HCT116 (cell line): Measurements from ENCODE around the gene REEP5. TPM values are rescaled to one million over a fixed set of nuclear protein-coding genes. Genes with fewer than 3 reads are reported as not detected.

ENCODE experiments used
- ATAC-seq: fragments of 200-7000 bp; cut with Tn5 transposase; 2 replicates; pipeline ENCODE4 v1.9.1; 2020; ENCODE audit warnings: mild to moderate bottlenecking, moderate library complexity
- BruUV-seq: library from RNA; stranded (reverse); fragments of 400-500 nt; replicated peaks from 2 replicates; lab custom pipeline; 2021; lab: Mats Ljungman, UMichigan
- CTCF ChIA-PET: fragments of 300-600 bp; sonication (Branson Sonifier 250); formaldehyde crosslinking; loops from one replicate; lab custom pipeline; 2021; ENCODE audit warnings: antibody characterized with exemption; lab: Charles Lee
- POLR2A ChIA-PET: fragments of 300-600, 350-600 bp; sonication (Branson Sonifier 250); formaldehyde crosslinking; loops from one replicate; lab custom pipeline; 2021; ENCODE audit warnings: antibody characterized with exemption; lab: Charles Lee
- RAD21 ChIA-PET, 2 experiments: fragments of 300-600 bp; sonication (Branson Sonifier 250); formaldehyde crosslinking; loops; one replicate each; lab custom pipeline; 2023; ENCODE audit warnings: low total read pairs in 2 of 2; ENCODE audit not compliant: uncharacterized antibody in 2 of 2, unreplicated experiment in 2 of 2, low non-redundant PET in 1 of 2; lab: Charles Lee
- DNase-seq: peaks from one replicate; pipeline ENCODE4 v3.0.0-alpha.2; 2010; ENCODE audit warnings: low read depth, low spot score
- H2AFZ ChIP-seq: fragments of 200-600 bp; shearing (Covaris generic), sonication (generic); 2 replicates; pipeline ENCODE4 v1.6.1; 2017; ENCODE audit warnings: low read depth, mixed run types, mixed read lengths, antibody characterized with exemption, low read length; ENCODE audit not compliant: poor library complexity, severe bottlenecking
- H3K27ac ChIP-seq: 2 replicates; pipeline ENCODE4 v1.5.1; 2012; ENCODE audit warnings: low read depth, low read length
- H3K27me3 ChIP-seq: fragments of 200-600 bp; sonication (generic); 2 replicates; pipeline ENCODE4 v1.6.1; 2016; ENCODE audit warnings: mixed run types, low read length, mixed read lengths; ENCODE audit not compliant: insufficient read depth
- H3K36me3 ChIP-seq, 2 experiments: fragments of 200-500 bp in 1 of 2; fragments of 200-600 bp in 1 of 2; sonication (Bioruptor generic) in 1 of 2; sonication (generic) in 1 of 2; 2 replicates each; pipeline versions ENCODE4 v1.5.1 to v1.6.1; 2014 to 2016; ENCODE audit warnings: low read length in 2 of 2, inconsistent platforms in 1 of 2, mixed read lengths in 1 of 2, mixed run types in 1 of 2; ENCODE audit not compliant: insufficient read depth in 2 of 2, control insufficient read depth in 1 of 2
- H3K4me1 ChIP-seq, 2 experiments: fragments of 200-600 bp in 1 of 2; sonication (generic) in 1 of 2; 2 replicates each; pipeline versions ENCODE4 v1.5.1 to v1.6.1; 2012 to 2017; ENCODE audit warnings: low read length in 2 of 2, inconsistent platforms in 1 of 2, mild to moderate bottlenecking in 1 of 2, mixed read lengths in 1 of 2, mixed run types in 1 of 2, moderate library complexity in 1 of 2; ENCODE audit not compliant: insufficient read depth in 2 of 2, control insufficient read depth in 1 of 2
- H3K4me2 ChIP-seq: fragments of 200-600 bp; sonication (generic); 2 replicates; pipeline ENCODE4 v1.6.1; 2017; ENCODE audit warnings: mixed run types, low read length, mixed read lengths
- H3K4me3 ChIP-seq, 2 experiments: fragments of 200-600 bp in 1 of 2; sonication (generic) in 1 of 2; replicated peaks in 1 of 2; 2 replicates each; pipeline ENCODE4 v1.5.1; 2011 to 2016; ENCODE audit warnings: low read length in 2 of 2, control low read depth in 1 of 2, low read depth in 1 of 2, mild to moderate bottlenecking in 1 of 2, mixed read lengths in 1 of 2, mixed run types in 1 of 2
- H3K79me2 ChIP-seq: fragments of 200-600 bp; sonication (generic); 2 replicates; pipeline ENCODE4 v1.6.1; 2017; ENCODE audit warnings: mild to moderate bottlenecking, mixed run types, low read length, moderate library complexity, mixed read lengths; ENCODE audit not compliant: insufficient read depth
- H3K9ac ChIP-seq: fragments of 200-600 bp; sonication (generic); 2 replicates; pipeline ENCODE4 v1.6.1; 2016; ENCODE audit warnings: low read length, mixed read lengths
- H3K9me2 ChIP-seq: fragments of 200-600 bp; sonication (generic), shearing (Covaris generic); 2 replicates; pipeline ENCODE4 v1.6.1; 2017; ENCODE audit warnings: mixed run types, mild to moderate bottlenecking, moderate library complexity; ENCODE audit not compliant: insufficient read depth
- H3K9me3 ChIP-seq, 2 experiments: fragments of 200-500 bp in 1 of 2; fragments of 200-600 bp in 1 of 2; sonication (Bioruptor generic) in 1 of 2; sonication (generic) in 1 of 2; 2 replicates each; pipeline ENCODE4 v1.6.1; 2014 to 2017; ENCODE audit warnings: low read length in 2 of 2, mixed read lengths in 2 of 2, inconsistent platforms in 1 of 2, low read depth in 1 of 2, mild to moderate bottlenecking in 1 of 2, mixed run types in 1 of 2, moderate library complexity in 1 of 2; ENCODE audit not compliant: control insufficient read depth in 1 of 2, insufficient read depth in 1 of 2
- H4K20me1 ChIP-seq: fragments of 200-600 bp; sonication (generic), shearing (Covaris generic); 2 replicates; pipeline ENCODE4 v1.6.1; 2017; ENCODE audit warnings: mixed run types, mild to moderate bottlenecking, moderate library complexity; ENCODE audit not compliant: insufficient read depth
- ATF3 ChIP-seq: IDR thresholded peaks from 2 replicates; pipeline ENCODE4 v1.6.1; 2012
- EGR1 ChIP-seq: IDR thresholded peaks from 2 replicates; pipeline ENCODE4 v1.6.1; 2012; ENCODE audit warnings: low read depth
- ELF1 ChIP-seq: IDR thresholded peaks from 2 replicates; pipeline ENCODE4 v1.6.1; 2012; ENCODE audit warnings: low read depth, borderline replicate concordance
- EZH2 ChIP-seq: fragments of 200-600 bp; sonication (generic); IDR thresholded peaks from 2 replicates; pipeline ENCODE4 v1.6.1; 2017; ENCODE audit warnings: antibody characterized with exemption, mixed run types
- EZH2phosphoT487 ChIP-seq: fragments of 200-600 bp; IDR thresholded peaks from 2 replicates; pipeline ENCODE4 v1.6.1; 2018; ENCODE audit warnings: antibody characterized with exemption, borderline replicate concordance
- FOSL1 ChIP-seq: IDR thresholded peaks from 2 replicates; pipeline ENCODE4 v1.6.1; 2012; ENCODE audit warnings: low read depth
- POLR2A ChIP-seq: IDR thresholded peaks from 2 replicates; pipeline ENCODE4 v1.7.0; 2011; ENCODE audit warnings: borderline replicate concordance; ENCODE audit not compliant: insufficient read depth, insufficient read length; ENCODE audit errors: extremely low read depth
- REST ChIP-seq: IDR thresholded peaks from 2 replicates; pipeline ENCODE4 v1.6.1; 2012; ENCODE audit warnings: low read depth
- TCF7L2 ChIP-seq: IDR thresholded peaks from 2 replicates; pipeline ENCODE4 v1.7.0; 2011; ENCODE audit warnings: borderline replicate concordance, inconsistent platforms; ENCODE audit not compliant: insufficient read depth, insufficient read length; ENCODE audit errors: extremely low read depth
- YY1 ChIP-seq: IDR thresholded peaks from 2 replicates; pipeline ENCODE4 v1.6.1; 2011; ENCODE audit warnings: low read length, low read depth, moderate library complexity, mild to moderate bottlenecking; ENCODE audit not compliant: insufficient replicate concordance; ENCODE audit errors: extremely low read depth
- ZNF274 ChIP-seq: fragments of 200-500 bp; sonication (Bioruptor generic); IDR thresholded peaks from 2 replicates; pipeline ENCODE4 v1.6.1; 2014; ENCODE audit warnings: mild to moderate bottlenecking, low read depth, low read length, inconsistent platforms
- intact Hi-C: fragments of 100-400 bp; cut with micrococcal nuclease; formaldehyde crosslinking; loops from 2 replicates; pipeline ENCODE4 v1.10.0; 2022
- total RNA-seq: library from RNA; stranded (reverse); gene quantifications from one replicate; pipeline ENCODE4 v1.2.1, GENCODE V29; 2021; ENCODE audit not compliant: unreplicated experiment
- TF ChIP-seq, protein P1 (sequence below): IDR thresholded peaks from 2 replicates; pipeline ENCODE4 v1.6.1; 2012

REEP5 gene
- total RNA-seq, 1 experiment from 2014 or later = 71.7 TPM

DNA sequence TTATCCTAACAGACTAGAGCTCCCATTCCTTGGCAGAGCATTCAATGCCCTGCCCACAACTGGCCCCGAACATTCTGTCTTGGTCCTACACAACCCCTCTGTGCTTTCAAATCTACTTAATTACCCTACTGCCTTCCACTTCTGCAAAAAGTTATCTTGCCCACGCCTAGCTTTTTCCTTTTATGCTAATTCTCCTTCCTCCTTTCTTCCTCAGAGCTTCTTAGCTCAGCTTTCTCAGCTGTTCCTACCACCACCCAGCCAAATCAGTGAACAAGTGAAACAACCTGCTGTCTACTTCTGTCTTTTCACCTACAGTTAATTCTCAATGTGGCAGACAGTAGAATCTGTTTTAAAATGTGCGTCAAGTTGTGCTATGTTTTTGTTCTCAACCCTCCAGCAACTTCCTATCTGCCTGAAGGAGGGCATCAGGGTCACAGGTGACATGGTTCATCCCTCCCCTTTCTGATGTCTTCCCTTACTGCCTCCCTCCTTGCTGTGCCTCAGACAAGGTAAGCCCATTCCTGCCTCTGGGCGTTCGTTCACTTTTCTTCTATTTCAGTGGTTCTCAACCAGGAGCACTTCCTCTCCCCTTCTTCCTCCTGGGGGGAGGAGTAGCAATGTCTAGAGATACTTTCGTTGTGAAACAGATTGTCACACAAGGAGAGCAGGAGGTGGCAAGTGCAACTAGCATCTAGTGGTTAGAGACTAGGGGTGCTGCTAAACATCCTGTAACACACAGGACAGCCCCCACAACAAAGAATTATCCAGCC, 1.3 kb upstream of the REEP5 start:
- Histone ChIP-seq H3K9ac (no peak overlapping the region), H3K79me2 (peaks cover 31% of the 10 kb centered on the region), H2AFZ (peak overlapping the region; percentile 98), H3K9me2 (no peaks in the 10 kb centered on the region), H3K9me3 (no peaks in the 10 kb centered on the region), H3K4me2 (peak overlapping the region; percentile 78; the same call in 1 of the 2 replicates), H3K27ac (no peak overlapping the region), H3K4me1 (peaks cover 8 to 20% of the 10 kb centered on the region in 2 experiments; a peak in 3 of 4 replicates), H4K20me1 (no peaks in the 10 kb centered on the region), H3K27me3 (no peaks in the 10 kb centered on the region), H3K4me3 (no peak overlapping the region), H3K36me3 (peaks cover 2 to 6% of the 10 kb centered on the region in 2 experiments; a peak in 3 of 4 replicates)
- ATAC-seq (no peak), DNase-seq (no peak)
- no peak for TF ChIP-seq ELF1
- TF ChIP-seq FOSL1 = no peak
- TF ChIP-seq, protein P1, sequence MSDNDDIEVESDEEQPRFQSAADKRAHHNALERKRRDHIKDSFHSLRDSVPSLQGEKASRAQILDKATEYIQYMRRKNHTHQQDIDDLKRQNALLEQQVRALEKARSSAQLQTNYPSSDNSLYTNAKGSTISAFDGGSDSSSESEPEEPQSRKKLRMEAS = no peak
- TF ChIP-seq ATF3 = no peak
- no peak for TF ChIP-seq REST
- TF ChIP-seq TCF7L2 = no peak
- TF ChIP-seq EZH2 = no peak
- TF ChIP-seq EZH2phosphoT487 = no peak
- TF ChIP-seq POLR2A = no peak
- TF ChIP-seq YY1 = no peak
- TF ChIP-seq EGR1 = no peak
- TF ChIP-seq ZNF274 = no peak
- ChIA-PET RAD21 (interaction anchor here in 1 of 2 experiments (1.5 kb wide), 1 partner anchor 37 kb away, joined by 5 read pairs; no protein-coding TSS in a partner anchor), CTCF (interaction anchor here (0.5 to 1.6 kb wide), 4 partner anchors 39 to 157 kb away, joined by 3 to 4 read pairs (median 3); partner anchors contain the start of gene DCP2), POLR2A (no interaction called here)
- intact Hi-C loops = loop anchor here (2.0 to 5.0 kb wide), 3 partner anchors 35 to 376 kb away; partner anchors contain the start of gene DCP2
- BruUV-seq = no TSS peak
